SU-DHL-6 (cell line): ENCODE measurements around the gene DPYSL4.

Experiments
- H2AFZ ChIP-seq: fragments of 200-600 bp; sonication (generic); 2 replicates; pipeline ENCODE4 v1.6.1; 2014; ENCODE audit warnings: low read depth, mild to moderate bottlenecking, moderate library complexity, mixed read lengths, antibody characterized with exemption, low read length; ENCODE audit not compliant: severe bottlenecking
- H3F3A ChIP-seq: fragments of 200-600 bp; shearing (Covaris generic); 2 replicates; pipeline ENCODE4 v1.6.0; 2016; ENCODE audit warnings: antibody characterized with exemption, mild to moderate bottlenecking; ENCODE audit not compliant: insufficient read depth
- H3K27ac ChIP-seq: fragments of 200-600 bp; sonication (generic); 2 replicates; pipeline ENCODE4 v1.5.1; 2016; ENCODE audit warnings: low read depth, mild to moderate bottlenecking, low read length, moderate library complexity, mixed read lengths
- H3K27me3 ChIP-seq: fragments of 200-600 bp; sonication (generic), shearing (Covaris generic); 2 replicates; pipeline ENCODE4 v1.6.0; 2014; ENCODE audit warnings: mild to moderate bottlenecking, low read length
- H3K36me3 ChIP-seq: fragments of 200-600 bp; sonication (generic); 2 replicates; pipeline ENCODE4 v1.6.1; 2014; ENCODE audit warnings: mild to moderate bottlenecking, low read length, mixed read lengths
- H3K4me2 ChIP-seq: fragments of 300-600, 200-600 bp; shearing (Covaris generic), sonication (generic); 2 replicates; pipeline ENCODE4 v1.6.0; 2014; ENCODE audit warnings: low read length, low read depth, mild to moderate bottlenecking; ENCODE audit not compliant: poor library complexity, severe bottlenecking
- H3K4me3 ChIP-seq: fragments of 200-600 bp; sonication (generic); 2 replicates; pipeline ENCODE4 v1.5.1; 2014; ENCODE audit warnings: antibody characterized with exemption, low read length, mild to moderate bottlenecking, mixed read lengths; ENCODE audit not compliant: insufficient read depth, poor library complexity, severe bottlenecking
- H3K79me2 ChIP-seq: fragments of 200-600 bp; sonication (generic); 2 replicates; pipeline ENCODE4 v1.6.1; 2014; ENCODE audit warnings: mild to moderate bottlenecking, low read length, moderate library complexity; ENCODE audit not compliant: insufficient read depth
- H3K9ac ChIP-seq: fragments of 200-600 bp; sonication (generic); 2 replicates; pipeline ENCODE4 v1.7.0; 2014; ENCODE audit warnings: mild to moderate bottlenecking, low read length
- H3K9me2 ChIP-seq: fragments of 200-600 bp; sonication (generic); replicated peaks from 2 replicates; pipeline ENCODE4 v1.6.1; 2014; ENCODE audit warnings: low read length; ENCODE audit not compliant: insufficient read depth
- H3K9me3 ChIP-seq: fragments of 200-600 bp; sonication (generic); 2 replicates; pipeline ENCODE4 v1.6.1; 2014; ENCODE audit warnings: low read length, mixed read lengths; ENCODE audit not compliant: insufficient read depth
- H4K20me1 ChIP-seq: fragments of 200-600 bp; sonication (generic); 2 replicates; pipeline ENCODE4 v1.6.1; 2014; ENCODE audit warnings: low read depth, mild to moderate bottlenecking, antibody characterized with exemption, low read length, moderate library complexity, mixed read lengths
- CTCF ChIP-seq: fragments of 200-600 bp; sonication (generic); IDR thresholded peaks from one replicate; pipeline ENCODE4 v1.5.1; 2017; ENCODE audit warnings: antibody characterized with exemption, mild to moderate bottlenecking, low read length, moderate library complexity; ENCODE audit not compliant: insufficient read depth, poor library complexity, severe bottlenecking
- EZH2phosphoT487 ChIP-seq: fragments of 200-600 bp; sonication (generic), shearing (Covaris generic); conservative IDR thresholded peaks from 2 replicates; pipeline ENCODE4 v1.6.1; 2018; ENCODE audit warnings: mild to moderate bottlenecking, antibody characterized with exemption, low read length, moderate library complexity, mixed read lengths

Gene DPYSL4

GRCh38 chr10:132174237-132174636, 12.5 kb upstream of the DPYSL4 start:
- TF ChIP-seq CTCF (no peak), EZH2phosphoT487 (no peak)
- Histone ChIP-seq H3K9me2 (no peaks in the 10 kb centered on the region), H3K79me2 (no peaks in the 10 kb centered on the region), H3K4me2 (no peak overlapping the region), H3K9me3 (no peaks in the 10 kb centered on the region), H4K20me1 (no peaks in the 10 kb centered on the region), H2AFZ (no peak overlapping the region), H3K36me3 (no peaks in the 10 kb centered on the region), H3K27me3 (no peaks in the 10 kb centered on the region), H3K4me3 (no peak overlapping the region), H3F3A (no peaks in the 10 kb centered on the region), H3K27ac (no peak overlapping the region), H3K9ac (no peak overlapping the region)

GRCh38 chr10:132175408-132175807, 11.3 kb upstream of the DPYSL4 start:
- Histone ChIP-seq H3K9ac (no peak overlapping the region), H2AFZ (no peak overlapping the region), H3K27me3 (no peaks in the 10 kb centered on the region), H3K4me3 (no peak overlapping the region), H3K9me2 (no peaks in the 10 kb centered on the region), H3K36me3 (no peaks in the 10 kb centered on the region), H3K9me3 (no peaks in the 10 kb centered on the region), H3F3A (no peaks in the 10 kb centered on the region), H3K4me2 (no peak overlapping the region), H4K20me1 (no peaks in the 10 kb centered on the region), H3K27ac (no peak overlapping the region), H3K79me2 (no peaks in the 10 kb centered on the region)
- TF ChIP-seq CTCF (no peak), EZH2phosphoT487 (no peak)

- H3K4me3 ChIP-seq: no peak overlapping the region
- H3K27me3 ChIP-seq: no peaks in the 10 kb centered on the region
- no peaks in the 10 kb centered on the region for H3K9me3 ChIP-seq
- H3K36me3 ChIP-seq: no peaks in the 10 kb centered on the region
- no peak overlapping the region for H2AFZ ChIP-seq
- no peak overlapping the region for H3K27ac ChIP-seq
- no peak overlapping the region for H3K9ac ChIP-seq
- H3K4me2 ChIP-seq: no peak overlapping the region
- no peaks in the 10 kb centered on the region for H4K20me1 ChIP-seq
- no peaks in the 10 kb centered on the region for H3K9me2 ChIP-seq
- no peaks in the 10 kb centered on the region for H3F3A ChIP-seq
- no peaks in the 10 kb centered on the region for H3K79me2 ChIP-seq
- no peak for TF ChIP-seq EZH2phosphoT487
- TF ChIP-seq CTCF: no peak
Measured at GRCh38 chr10:132175907-132176581, 10.7 kb upstream of the DPYSL4 start.
